Activated CD8-positive, alpha-beta T cell treated with anti-CD3 and anti-CD28 coated beads, Interleukin-2, amount 10 ng/mL, durations not matched to agents 7 days and 5 days (primary cell): Measurements from ENCODE around the gene CTNS. TPM values are rescaled to one million over a fixed set of nuclear protein-coding genes. Genes with fewer than 3 reads are reported as not detected.

Experiments used
- ATAC-seq: fragments of 150-1000 bp; cut with Tn5 transposase; one replicate; pipeline ENCODE4 v1.10.0; 2021; ENCODE audit warnings: moderate library complexity
- CTCF ChIA-PET: fragments of 350-600 bp; sonication (Branson Sonifier 250); formaldehyde crosslinking; loops from one replicate; lab custom pipeline; 2021; ENCODE audit warnings: antibody characterized with exemption; lab: Charles Lee
- POLR2A ChIA-PET: fragments of 350-600 bp; sonication (Branson Sonifier 250); formaldehyde crosslinking; loops from one replicate; lab custom pipeline; 2021; ENCODE audit warnings: antibody characterized with exemption; lab: Charles Lee
- DNase-seq: peaks from one replicate; pipeline ENCODE4 v3.0.0-alpha.2; 2020
- H3K27ac Mint-ChIP-seq: one replicate; pipeline ENCODE4 v1.8.0; 2021; ENCODE audit warnings: mild to moderate bottlenecking, mixed read lengths
- H3K27me3 Mint-ChIP-seq: one replicate; pipeline ENCODE4 v1.8.0; 2021; ENCODE audit warnings: low read depth, mixed read lengths
- H3K36me3 Mint-ChIP-seq: one replicate; pipeline ENCODE4 v1.8.0; 2021; ENCODE audit warnings: low read depth, mixed read lengths
- H3K4me1 Mint-ChIP-seq: one replicate; pipeline ENCODE4 v1.8.0; 2021; ENCODE audit warnings: low read depth, mixed read lengths
- H3K4me3 Mint-ChIP-seq: one replicate; pipeline ENCODE4 v1.8.0; 2021; ENCODE audit warnings: mild to moderate bottlenecking, mixed read lengths
- H3K9me3 Mint-ChIP-seq: one replicate; pipeline ENCODE4 v1.8.0; 2022; ENCODE audit warnings: mixed read lengths; ENCODE audit not compliant: insufficient read depth
- total RNA-seq, 2 experiments: library from RNA; stranded (reverse); gene quantifications; one replicate each; pipeline ENCODE4 v1.2.3, GENCODE V29; 2021

Gene CTNS
- total RNA-seq, 2 experiments from 2014 or later = 7.7 to 9.7 TPM

GRCh38 chr17:3627769-3628167 is 8.8 kb upstream of the CTNS start:
- no peak overlapping the region for H3K4me3 Mint-ChIP-seq
- H3K27me3 Mint-ChIP-seq = no peaks in the 10 kb centered on the region
- no peak overlapping the region for H3K27ac Mint-ChIP-seq
- ChIA-PET POLR2A (no interaction called here), CTCF (interaction anchor here (1.6 kb wide), 1 partner anchor 8 kb away, joined by 4 read pairs; the partner anchor contains the start of genes CTNS and SHPK)
- DNase-seq (no peak), ATAC-seq (no peak)
- H3K9me3 Mint-ChIP-seq = no peaks in the 10 kb centered on the region
- no peaks in the 10 kb centered on the region for H3K4me1 Mint-ChIP-seq
- peaks cover 30% of the 10 kb centered on the region for H3K36me3 Mint-ChIP-seq

GRCh38 chr17:3630781-3631180 is 5.8 kb upstream of the CTNS start:
- H3K36me3 Mint-ChIP-seq = peaks cover 23% of the 10 kb centered on the region
- H3K4me3 Mint-ChIP-seq = no peak overlapping the region
- no peaks in the 10 kb centered on the region for H3K27me3 Mint-ChIP-seq
- H3K9me3 Mint-ChIP-seq = no peaks in the 10 kb centered on the region
- CTCF ChIA-PET = no interaction called here
- POLR2A ChIA-PET = no interaction called here
- ATAC-seq (no peak), DNase-seq (no peak)
- peaks cover 9% of the 10 kb centered on the region for H3K4me1 Mint-ChIP-seq
- no peak overlapping the region for H3K27ac Mint-ChIP-seq

- no peak for DNase-seq
- Mint-ChIP-seq H3K36me3 (peaks cover 16% of the 10 kb centered on the region), H3K9me3 (no peaks in the 10 kb centered on the region), H3K27me3 (no peaks in the 10 kb centered on the region), H3K27ac (no peak overlapping the region), H3K4me3 (no peak overlapping the region), H3K4me1 (peaks cover 13% of the 10 kb centered on the region)
- ChIA-PET POLR2A (no interaction called here), CTCF (interaction anchor here (0.9 to 1.2 kb wide), 2 partner anchors 15 to 16 kb away, joined by 4 read pairs; no protein-coding TSS in a partner anchor)
- ATAC-seq = no peak
Observed at GRCh38 chr17:3632287-3632686, 4.3 kb upstream of the CTNS start.

- Mint-ChIP-seq H3K9me3 (no peaks in the 10 kb centered on the region), H3K36me3 (peaks cover 7% of the 10 kb centered on the region), H3K27me3 (no peaks in the 10 kb centered on the region), H3K27ac (peak overlapping the region; percentile 50), H3K4me1 (peaks cover 38% of the 10 kb centered on the region), H3K4me3 (peak overlapping the region; percentile 91)
- ATAC-seq = no peak
- no peak for DNase-seq
- ChIA-PET POLR2A (interaction anchor here (1.0 kb wide), 1 partner anchor 13 kb away, joined by 4 read pairs; no protein-coding TSS in a partner anchor), CTCF (interaction anchor here (0.6 to 3.4 kb wide), 7 partner anchors 8 to 749 kb away, joined by 3 to 20 read pairs (median 4); no protein-coding TSS in a partner anchor)
Observed at GRCh38 chr17:3635474-3636153, 946 bp upstream of the CTNS start.

- DNase-seq (peak; percentile 30), ATAC-seq (no peak)
- POLR2A ChIA-PET = interaction anchor here (1.1 kb wide), 2 partner anchors 74 to 204 kb away, joined by 3 to 4 read pairs; no protein-coding TSS in a partner anchor
- Mint-ChIP-seq H3K36me3 (peaks cover 7% of the 10 kb centered on the region), H3K4me1 (peaks cover 44% of the 10 kb centered on the region), H3K4me3 (peak overlapping the region; percentile 91), H3K27me3 (no peaks in the 10 kb centered on the region), H3K9me3 (no peaks in the 10 kb centered on the region), H3K27ac (no peak overlapping the region)
- CTCF ChIA-PET = interaction anchor here (0.7 to 3.4 kb wide), 3 partner anchors 10 to 588 kb away, joined by 3 to 20 read pairs (median 6); no protein-coding TSS in a partner anchor
Observed at GRCh38 chr17:3636908-3637373, 381 bp downstream of the CTNS start.

DNA sequence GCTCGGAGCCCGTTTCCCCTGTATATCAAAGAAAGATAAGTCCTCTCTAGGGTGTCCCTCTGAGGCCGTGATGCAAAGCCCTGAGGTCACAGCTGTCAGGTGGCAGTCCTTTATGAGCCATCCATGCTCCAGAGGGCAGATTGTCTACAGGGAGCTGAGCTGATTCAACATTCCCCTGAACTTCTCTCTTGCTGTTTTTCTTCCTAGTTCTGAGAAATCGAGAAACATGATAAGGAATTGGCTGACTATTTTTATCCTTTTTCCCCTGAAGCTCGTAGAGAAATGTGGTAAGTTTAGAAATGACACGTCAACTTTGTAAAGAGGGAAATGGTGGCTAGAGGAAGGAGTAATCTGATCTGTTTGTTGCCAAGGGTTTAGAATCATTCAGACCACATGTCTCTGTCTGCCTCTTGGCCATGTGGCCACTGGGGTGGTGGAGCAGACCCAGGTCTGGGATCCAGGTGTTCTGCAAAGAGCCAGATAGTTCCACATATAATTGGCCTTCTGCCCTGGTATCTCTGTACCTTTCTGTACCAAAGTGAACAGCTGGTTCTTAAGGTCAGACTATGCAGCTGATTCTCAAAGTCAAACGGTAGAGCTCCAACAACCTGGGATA is 3.5 kb downstream of the CTNS start:
- ATAC-seq = no peak
- Mint-ChIP-seq H3K9me3 (no peaks in the 10 kb centered on the region), H3K27me3 (no peaks in the 10 kb centered on the region), H3K4me1 (peaks cover 39% of the 10 kb centered on the region), H3K4me3 (peak overlapping the region; percentile 47), H3K27ac (peak overlapping the region; percentile 85), H3K36me3 (peaks cover 3% of the 10 kb centered on the region)
- DNase-seq = peak; percentile 43
- ChIA-PET CTCF (interaction anchor here (0.7 to 1.2 kb wide), 5 partner anchors 9 to 813 kb away, joined by 3 to 7 read pairs (median 3); no protein-coding TSS in a partner anchor), POLR2A (no interaction called here)

DNA sequence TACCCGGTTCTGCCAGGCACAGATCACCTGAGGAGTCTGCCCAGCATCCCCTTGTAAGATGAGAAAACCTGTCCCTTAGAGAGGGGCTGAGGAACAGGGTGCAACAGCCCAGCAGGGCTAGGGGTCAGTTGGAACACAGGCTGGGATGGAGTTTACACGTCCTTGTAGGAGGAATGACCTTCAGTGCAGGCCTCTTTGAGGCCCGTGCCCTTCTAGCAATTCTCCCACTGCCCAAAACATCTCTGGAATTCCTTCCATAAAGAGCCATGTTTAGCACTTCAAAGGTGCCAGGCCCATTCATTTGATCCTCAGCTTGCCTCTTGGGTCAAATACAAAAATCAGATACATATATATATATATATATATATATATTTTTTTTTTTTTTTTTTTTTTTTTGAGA is 4.5 kb downstream of the CTNS start:
- H3K27ac Mint-ChIP-seq = no peak overlapping the region
- H3K9me3 Mint-ChIP-seq = no peaks in the 10 kb centered on the region
- POLR2A ChIA-PET = no interaction called here
- H3K27me3 Mint-ChIP-seq = no peaks in the 10 kb centered on the region
- peaks cover 5% of the 10 kb centered on the region for H3K36me3 Mint-ChIP-seq
- peaks cover 36% of the 10 kb centered on the region for H3K4me1 Mint-ChIP-seq
- CTCF ChIA-PET = interaction anchor here (1.2 kb wide), 2 partner anchors 8 to 39 kb away, joined by 3 to 7 read pairs; no protein-coding TSS in a partner anchor
- no peak overlapping the region for H3K4me3 Mint-ChIP-seq
- ATAC-seq = no peak
- DNase-seq = no peak

- Mint-ChIP-seq H3K4me1 (peaks cover 36% of the 10 kb centered on the region), H3K27me3 (no peaks in the 10 kb centered on the region), H3K36me3 (peaks cover 5% of the 10 kb centered on the region), H3K4me3 (no peak overlapping the region), H3K9me3 (no peaks in the 10 kb centered on the region), H3K27ac (no peak overlapping the region)
- DNase-seq = no peak
- ChIA-PET POLR2A (no interaction called here), CTCF (no interaction called here)
- no peak for ATAC-seq
Observed at GRCh38 chr17:3641717-3642486, 5.3 kb downstream of the CTNS start.

GRCh38 chr17:3643889-3644349 is 7.4 kb downstream of the CTNS start:
- no peak for DNase-seq
- H3K4me3 Mint-ChIP-seq = no peak overlapping the region
- H3K4me1 Mint-ChIP-seq = peaks cover 21% of the 10 kb centered on the region
- ChIA-PET CTCF (interaction anchor here (0.8 kb wide), 1 partner anchor 595 kb away, joined by 4 read pairs; no protein-coding TSS in a partner anchor), POLR2A (no interaction called here)
- peaks cover 7% of the 10 kb centered on the region for H3K36me3 Mint-ChIP-seq
- no peak overlapping the region for H3K27ac Mint-ChIP-seq
- no peak for ATAC-seq
- no peaks in the 10 kb centered on the region for H3K27me3 Mint-ChIP-seq
- H3K9me3 Mint-ChIP-seq = no peaks in the 10 kb centered on the region

DNA sequence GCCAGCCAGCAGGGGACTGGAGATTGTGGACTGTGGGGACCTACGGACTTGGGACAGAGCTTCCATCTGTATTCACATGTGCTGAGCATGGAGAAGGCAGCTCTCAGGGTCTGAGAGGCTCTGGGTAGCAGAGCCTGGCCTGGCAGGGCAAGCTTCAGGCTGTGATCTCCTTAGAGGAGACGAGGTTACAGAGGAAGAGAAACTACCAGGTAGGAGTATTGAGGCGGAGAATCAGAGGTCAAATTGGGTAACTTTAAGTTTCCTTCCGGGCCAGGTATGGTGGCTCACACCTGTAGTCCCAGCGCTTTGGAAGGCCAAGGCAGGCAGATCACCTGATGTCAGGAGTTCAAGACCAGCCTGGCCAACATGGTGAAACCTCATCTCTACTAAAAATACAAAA is 8.8 kb downstream of the CTNS start:
- POLR2A ChIA-PET = no interaction called here
- Mint-ChIP-seq H3K27ac (no peak overlapping the region), H3K9me3 (no peaks in the 10 kb centered on the region), H3K36me3 (peaks cover 6% of the 10 kb centered on the region), H3K27me3 (no peaks in the 10 kb centered on the region), H3K4me1 (peaks cover 10% of the 10 kb centered on the region), H3K4me3 (no peak overlapping the region)
- CTCF ChIA-PET = no interaction called here
- DNase-seq = no peak
- ATAC-seq = no peak

DNA sequence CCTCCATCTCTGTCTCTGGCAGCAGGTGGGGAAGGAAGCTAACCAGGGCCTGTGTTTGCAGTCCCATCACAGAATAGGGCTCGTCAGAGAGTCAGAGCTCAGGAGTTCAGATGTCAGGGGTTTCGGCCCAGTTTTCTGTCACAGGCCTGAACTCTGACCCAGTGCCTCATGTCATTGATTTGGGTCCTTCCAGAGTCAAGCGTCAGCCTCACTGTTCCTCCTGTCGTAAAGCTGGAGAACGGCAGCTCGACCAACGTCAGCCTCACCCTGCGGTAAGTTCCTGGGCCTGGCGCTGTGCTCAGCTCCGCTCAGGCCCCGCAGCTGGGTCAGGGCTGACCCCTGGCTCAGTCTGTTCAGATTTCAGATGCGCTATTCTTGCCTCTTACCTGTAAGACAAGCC is 10.7 kb downstream of the CTNS start:
- Mint-ChIP-seq H3K9me3 (no peaks in the 10 kb centered on the region), H3K4me1 (peaks cover 2% of the 10 kb centered on the region), H3K4me3 (no peak overlapping the region), H3K27ac (no peak overlapping the region), H3K36me3 (peaks cover 5% of the 10 kb centered on the region), H3K27me3 (no peaks in the 10 kb centered on the region)
- ChIA-PET CTCF (interaction anchor here (1.2 to 3.2 kb wide), 7 partner anchors 12 to 599 kb away, joined by 3 to 20 read pairs (median 5); partner anchors contain the start of genes CTNS and SHPK), POLR2A (interaction anchor here (1.1 kb wide), 1 partner anchor 9 kb away, joined by 3 read pairs; no protein-coding TSS in a partner anchor)
- ATAC-seq (no peak), DNase-seq (no peak)
